HepG2 (cell line): ENCODE results near the gene TMEM167B. TPM values are rescaled to one million over a fixed set of nuclear protein-coding genes. Genes with fewer than 3 reads are reported as not detected.

Experiments used
- DNMT3B ChIP-seq: conservative IDR thresholded peaks from 2 replicates; pipeline ENCODE4 v1.6.1; 2016; ENCODE audit warnings: missing biosample characterization, control low read depth
- HNF4G ChIP-seq, 2 experiments: sonication (generic) in 1 of 2; formaldehyde crosslinking in 1 of 2; IDR thresholded peaks; 2 replicates each; pipeline versions ENCODE4 v1.4.0 to v1.6.1; 2011 to 2020; ENCODE audit warnings: borderline replicate concordance in 2 of 2, low read depth in 2 of 2, mild to moderate bottlenecking in 2 of 2, low read length in 1 of 2, missing genetic modification reagents in 1 of 2, moderate library complexity in 1 of 2
- KLF12 ChIP-seq: sonication (generic); formaldehyde crosslinking; IDR thresholded peaks from 2 replicates; pipeline ENCODE4 v1.4.0; 2020; ENCODE audit warnings: missing genetic modification reagents, borderline replicate concordance
- MAFG ChIP-seq: sonication (generic); formaldehyde crosslinking; IDR thresholded peaks from 2 replicates; pipeline ENCODE4 v1.5.1; 2020; ENCODE audit warnings: mild to moderate bottlenecking, missing genetic modification reagents
- NR2F2 ChIP-seq: IDR thresholded peaks from 2 replicates; pipeline ENCODE4 v1.6.1; 2012; ENCODE audit warnings: low read depth, inconsistent platforms, borderline replicate concordance
- PHF5A ChIP-seq: IDR thresholded peaks from one replicate; pipeline ENCODE4 v1.6.1; 2018; ENCODE audit warnings: low read depth, missing genetic modification reagents; ENCODE audit not compliant: unreplicated experiment
- POLR2G ChIP-seq: fragments of 200-400 bp; formaldehyde crosslinking; IDR thresholded peaks from 2 replicates; pipeline ENCODE4 v1.6.1; 2018; ENCODE audit warnings: mild to moderate bottlenecking, low read depth, low read length, moderate library complexity
- TBL1XR1 ChIP-seq: fragments of 150-350 bp; IDR thresholded peaks from 2 replicates; pipeline ENCODE4 v1.6.1; 2014; ENCODE audit warnings: borderline replicate concordance, low read length; ENCODE audit not compliant: partially characterized antibody
- ZFP82 ChIP-seq: sonication (generic); formaldehyde crosslinking; IDR thresholded peaks from 2 replicates; pipeline ENCODE4 v1.5.1; 2020; ENCODE audit warnings: mild to moderate bottlenecking, missing genetic modification reagents, borderline replicate concordance
- ZMYM2 ChIP-seq: sonication (generic); formaldehyde crosslinking; IDR thresholded peaks from 2 replicates; pipeline ENCODE4 v1.8.0; 2022; ENCODE audit warnings: mild to moderate bottlenecking, missing genetic modification reagents
- ZNF230 ChIP-seq: sonication (generic); formaldehyde crosslinking; IDR thresholded peaks from 2 replicates; pipeline ENCODE4 v1.4.0; 2020; ENCODE audit warnings: mild to moderate bottlenecking, missing genetic modification reagents
- ZNF598 ChIP-seq: sonication (generic); formaldehyde crosslinking; IDR thresholded peaks from 2 replicates; pipeline ENCODE4 v1.5.1; 2020; ENCODE audit warnings: mild to moderate bottlenecking, missing genetic modification reagents, borderline replicate concordance
- ZNF609 ChIP-seq: sonication (generic); formaldehyde crosslinking; IDR thresholded peaks from 2 replicates; pipeline ENCODE4 v1.4.0; 2020; ENCODE audit warnings: mild to moderate bottlenecking, missing genetic modification reagents, borderline replicate concordance
- ZNF773 ChIP-seq: sonication (generic); formaldehyde crosslinking; IDR thresholded peaks from 2 replicates; pipeline ENCODE4 v1.4.0; 2020; ENCODE audit warnings: missing genetic modification reagents, borderline replicate concordance
- ZNF883 ChIP-seq: sonication (generic); formaldehyde crosslinking; IDR thresholded peaks from 2 replicates; pipeline ENCODE4 v1.5.1; 2020; ENCODE audit warnings: mild to moderate bottlenecking, missing genetic modification reagents; ENCODE audit errors: not compliant biosample characterization
- ZSCAN9 ChIP-seq: IDR thresholded peaks from 2 replicates; pipeline ENCODE4 v1.6.1; 2016; ENCODE audit warnings: borderline replicate concordance
- polyA plus RNA-seq, 8 experiments: library from polyadenylated mRNA; depleted of rRNA in 3 of 8; stranded (reverse) in 7 of 8; unstranded in 1 of 8; fragments of >200 nt; fragmentation: Illumina TruSeq in 4 of 8; extraction: Trizol in 4 of 8; gene quantifications; 2 replicates each; pipeline versions ENCODE4 v1.2.1 to v1.2.3, GENCODE V29; 2011 to 2016; ENCODE audit warnings: low read depth in 4 of 8, missing spikeins in 1 of 8, mixed read lengths in 1 of 8; ENCODE audit not compliant: insufficient read depth in 1 of 8
- total RNA-seq, 5 experiments: library from RNA; depleted of rRNA; stranded (reverse); fragments of >200 nt; fragmentation: Illumina TruSeq; extraction: Trizol; gene quantifications; 2 replicates each; pipeline ENCODE4 v1.2.3, GENCODE V29; 2016; ENCODE audit warnings: low read depth in 1 of 5
- TF ChIP-seq, protein P1 (sequence below): sonication (generic); formaldehyde crosslinking; IDR thresholded peaks from 2 replicates; pipeline ENCODE4 v1.8.0; 2022; ENCODE audit warnings: mild to moderate bottlenecking, missing genetic modification reagents; ENCODE audit not compliant: insufficient replicate concordance
- TF ChIP-seq, protein P2 (sequence below): sonication (generic); formaldehyde crosslinking; IDR thresholded peaks from 2 replicates; pipeline ENCODE4 v1.8.1; 2023; ENCODE audit warnings: mild to moderate bottlenecking, missing genetic modification reagents
- TF ChIP-seq, protein P3 (sequence below): sonication (generic); formaldehyde crosslinking; IDR thresholded peaks from 2 replicates; pipeline ENCODE4 v1.4.0; 2020; ENCODE audit warnings: missing genetic modification reagents

The TMEM167B gene
- total and polyA plus RNA-seq, 2 of the 13 experiments (the other 11 are each of a cell fraction or from before 2014, with no cell fraction given): 9.5 to 22.4 TPM

DNA sequence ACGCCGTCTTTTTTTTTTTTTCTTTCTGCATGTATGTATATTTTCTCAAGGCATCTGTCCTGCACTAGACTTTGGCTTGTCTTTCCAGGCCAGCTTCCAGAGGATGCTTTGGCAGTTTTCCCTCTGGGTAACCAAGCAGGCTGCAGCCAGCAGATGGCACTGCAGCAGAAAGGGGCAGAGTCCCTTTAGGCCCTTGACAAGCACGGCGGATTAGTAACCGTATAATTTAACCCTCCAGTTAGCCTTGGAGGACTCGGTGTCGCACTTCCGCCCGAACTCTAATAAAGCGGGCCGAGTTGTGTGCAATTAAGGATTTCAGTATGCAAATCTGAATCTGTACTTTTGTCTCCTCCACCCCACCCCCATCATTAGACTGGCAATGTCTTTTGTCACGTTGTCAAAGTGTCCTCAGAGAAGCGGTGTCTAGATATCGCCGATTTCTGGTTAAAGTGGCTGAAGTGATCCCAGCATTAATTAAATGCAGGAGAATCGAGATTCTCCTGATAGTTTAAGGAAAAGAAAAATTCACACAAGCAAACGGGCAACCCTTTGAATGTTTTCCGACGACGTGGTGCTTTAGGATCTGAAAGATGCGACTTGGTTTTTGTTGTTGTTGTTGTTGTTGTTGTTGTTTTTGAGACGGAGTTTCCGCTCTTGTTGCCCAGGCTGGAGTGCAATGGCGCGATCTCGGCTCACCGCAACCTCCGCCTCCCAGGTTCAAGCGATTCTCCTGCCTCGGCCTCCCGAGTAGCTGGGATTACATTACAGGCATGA is 1.1 kb upstream of the TMEM167B start (continued):
- no peak for TF ChIP-seq ZNF598 (CRISPR knock-in tag)
- TF ChIP-seq ZMYM2 (CRISPR knock-in tag): no peak
- no peak for TF ChIP-seq ZNF773
- 0 out of 2 replicates have a peak, but pooled peaks have one; percentile 21 for TF ChIP-seq KLF12
- no peak for TF ChIP-seq ZNF609 (CRISPR knock-in tag)
- TF ChIP-seq MAFG (CRISPR knock-in tag): no peak
- no peak for TF ChIP-seq ZNF230 (CRISPR knock-in tag)
- TF ChIP-seq ZSCAN9 (CRISPR knock-in tag): peak; percentile 85; the same call in 1 of the 2 replicates
- TF ChIP-seq TBL1XR1: no peak
- no peak for TF ChIP-seq POLR2G
- TF ChIP-seq, protein P1, sequence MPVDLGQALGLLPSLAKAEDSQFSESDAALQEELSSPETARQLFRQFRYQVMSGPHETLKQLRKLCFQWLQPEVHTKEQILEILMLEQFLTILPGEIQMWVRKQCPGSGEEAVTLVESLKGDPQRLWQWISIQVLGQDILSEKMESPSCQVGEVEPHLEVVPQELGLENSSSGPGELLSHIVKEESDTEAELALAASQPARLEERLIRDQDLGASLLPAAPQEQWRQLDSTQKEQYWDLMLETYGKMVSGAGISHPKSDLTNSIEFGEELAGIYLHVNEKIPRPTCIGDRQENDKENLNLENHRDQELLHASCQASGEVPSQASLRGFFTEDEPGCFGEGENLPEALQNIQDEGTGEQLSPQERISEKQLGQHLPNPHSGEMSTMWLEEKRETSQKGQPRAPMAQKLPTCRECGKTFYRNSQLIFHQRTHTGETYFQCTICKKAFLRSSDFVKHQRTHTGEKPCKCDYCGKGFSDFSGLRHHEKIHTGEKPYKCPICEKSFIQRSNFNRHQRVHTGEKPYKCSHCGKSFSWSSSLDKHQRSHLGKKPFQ (CRISPR knock-in tag): no peak
- TF ChIP-seq NR2F2: no peak
- TF ChIP-seq HNF4G (IDR thresholded peaks at IDR 0.05; ENCODE audit: borderline replicate concordance, low read depth, low read length): peak; percentile 74
- no peak; the same call in 1 of the 2 replicates for TF ChIP-seq HNF4G (CRISPR knock-in tag; IDR thresholded peaks at IDR 0.05; ENCODE audit: borderline replicate concordance, low read depth)
- TF ChIP-seq, protein P2, sequence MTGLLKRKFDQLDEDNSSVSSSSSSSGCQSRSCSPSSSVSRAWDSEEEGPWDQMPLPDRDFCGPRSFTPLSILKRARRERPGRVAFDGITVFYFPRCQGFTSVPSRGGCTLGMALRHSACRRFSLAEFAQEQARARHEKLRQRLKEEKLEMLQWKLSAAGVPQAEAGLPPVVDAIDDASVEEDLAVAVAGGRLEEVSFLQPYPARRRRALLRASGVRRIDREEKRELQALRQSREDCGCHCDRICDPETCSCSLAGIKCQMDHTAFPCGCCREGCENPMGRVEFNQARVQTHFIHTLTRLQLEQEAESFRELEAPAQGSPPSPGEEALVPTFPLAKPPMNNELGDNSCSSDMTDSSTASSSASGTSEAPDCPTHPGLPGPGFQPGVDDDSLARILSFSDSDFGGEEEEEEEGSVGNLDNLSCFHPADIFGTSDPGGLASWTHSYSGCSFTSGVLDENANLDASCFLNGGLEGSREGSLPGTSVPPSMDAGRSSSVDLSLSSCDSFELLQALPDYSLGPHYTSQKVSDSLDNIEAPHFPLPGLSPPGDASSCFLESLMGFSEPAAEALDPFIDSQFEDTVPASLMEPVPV: no peak
- TF ChIP-seq, protein P3, sequence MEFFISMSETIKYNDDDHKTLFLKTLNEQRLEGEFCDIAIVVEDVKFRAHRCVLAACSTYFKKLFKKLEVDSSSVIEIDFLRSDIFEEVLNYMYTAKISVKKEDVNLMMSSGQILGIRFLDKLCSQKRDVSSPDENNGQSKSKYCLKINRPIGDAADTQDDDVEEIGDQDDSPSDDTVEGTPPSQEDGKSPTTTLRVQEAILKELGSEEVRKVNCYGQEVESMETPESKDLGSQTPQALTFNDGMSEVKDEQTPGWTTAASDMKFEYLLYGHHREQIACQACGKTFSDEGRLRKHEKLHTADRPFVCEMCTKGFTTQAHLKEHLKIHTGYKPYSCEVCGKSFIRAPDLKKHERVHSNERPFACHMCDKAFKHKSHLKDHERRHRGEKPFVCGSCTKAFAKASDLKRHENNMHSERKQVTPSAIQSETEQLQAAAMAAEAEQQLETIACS (CRISPR knock-in tag): no peak
- no peak for TF ChIP-seq DNMT3B (CRISPR knock-in tag)
- TF ChIP-seq ZNF883: no peak
- no peak for TF ChIP-seq ZFP82 (CRISPR knock-in tag)
- peak; percentile 51 for TF ChIP-seq PHF5A
